Measurements from ENCODE around the gene PPFIA3.

PPFIA3 gene

GRCh38 chr19:49160450-49161189, 41.3 kb downstream of the PPFIA3 start:
- H3K9me3 ChIP-seq (ENCODE audit: low read length) = no peaks in the 10 kb centered on the region
- no peak overlapping the region for H3K9ac ChIP-seq (ENCODE audit: low read length)
- no peak for TF ChIP-seq EZH2 (IDR thresholded peaks at IDR 0.05; ENCODE audit: borderline replicate concordance, low read length)
- no peak for TF ChIP-seq CTCF (IDR thresholded peaks at IDR 0.05; ENCODE audit: low read length)
- no peaks in the 10 kb centered on the region for H4K20me1 ChIP-seq (ENCODE audit: insufficient read depth, low read length)
- no peaks in the 10 kb centered on the region for H3K36me3 ChIP-seq (ENCODE audit: insufficient read depth, low read length)
- H3K4me3 ChIP-seq (ENCODE audit: low read depth, low read length, poor library complexity, severe bottlenecking) = no peak overlapping the region
- no peaks in the 10 kb centered on the region for H3K9me2 ChIP-seq (ENCODE audit: low read depth, low read length)
- no peaks in the 10 kb centered on the region for H3F3A ChIP-seq (ENCODE audit: insufficient read depth, low read length)
- H3K27ac ChIP-seq (ENCODE audit: low read depth, low read length, poor library complexity, severe bottlenecking) = no peak overlapping the region
- H3K4me1 ChIP-seq (ENCODE audit: insufficient read depth, low read length, severe bottlenecking) = no peaks in the 10 kb centered on the region
- H2AFZ ChIP-seq (ENCODE audit: low read length) = no peak overlapping the region
- 0 out of 2 replicates have a peak, but pooled peaks cover 3% of the 10 kb centered on the region for H3K27me3 ChIP-seq (ENCODE audit: insufficient read depth, low read length)
- no peaks in the 10 kb centered on the region for H3K79me2 ChIP-seq (ENCODE audit: insufficient read depth, low read length)
- H3K4me2 ChIP-seq (ENCODE audit: low read length) = no peak overlapping the region

- Histone ChIP-seq H3K4me2 (ENCODE audit: low read length) (no peak overlapping the region), H3K9me2 (ENCODE audit: low read depth, low read length) (no peaks in the 10 kb centered on the region), H3K27me3 (ENCODE audit: insufficient read depth, low read length) (0 out of 2 replicates have a peak, but pooled peaks cover 3% of the 10 kb centered on the region), H3K9ac (ENCODE audit: low read length) (no peak overlapping the region), H3K79me2 (ENCODE audit: insufficient read depth, low read length) (no peaks in the 10 kb centered on the region), H3F3A (ENCODE audit: insufficient read depth, low read length) (no peaks in the 10 kb centered on the region), H3K4me1 (ENCODE audit: insufficient read depth, low read length, severe bottlenecking) (no peaks in the 10 kb centered on the region), H3K9me3 (ENCODE audit: low read length) (no peaks in the 10 kb centered on the region), H2AFZ (ENCODE audit: low read length) (no peak overlapping the region), H3K27ac (ENCODE audit: low read depth, low read length, poor library complexity, severe bottlenecking) (no peak overlapping the region), H3K4me3 (ENCODE audit: low read depth, low read length, poor library complexity, severe bottlenecking) (no peak overlapping the region), H4K20me1 (ENCODE audit: insufficient read depth, low read length) (no peaks in the 10 kb centered on the region), H3K36me3 (ENCODE audit: insufficient read depth, low read length) (no peaks in the 10 kb centered on the region)
- no peak for TF ChIP-seq CTCF (IDR thresholded peaks at IDR 0.05; ENCODE audit: low read length)
- TF ChIP-seq EZH2 (IDR thresholded peaks at IDR 0.05; ENCODE audit: borderline replicate concordance, low read length) = no peak
Observed at GRCh38 chr19:49161987-49162386, 42.6 kb downstream of the PPFIA3 start.

GRCh38 chr19:49165111-49165750, 45.9 kb downstream of the PPFIA3 start:
- TF ChIP-seq EZH2 (IDR thresholded peaks at IDR 0.05; ENCODE audit: borderline replicate concordance, low read length) (no peak), CTCF (IDR thresholded peaks at IDR 0.05; ENCODE audit: low read length) (no peak)
- Histone ChIP-seq H3K27me3 (ENCODE audit: insufficient read depth, low read length) (no peaks in the 10 kb centered on the region), H4K20me1 (ENCODE audit: insufficient read depth, low read length) (no peaks in the 10 kb centered on the region), H3K9ac (ENCODE audit: low read length) (no peak overlapping the region), H3K36me3 (ENCODE audit: insufficient read depth, low read length) (no peaks in the 10 kb centered on the region), H3K27ac (ENCODE audit: low read depth, low read length, poor library complexity, severe bottlenecking) (no peak overlapping the region), H3K9me2 (ENCODE audit: low read depth, low read length) (no peaks in the 10 kb centered on the region), H3K79me2 (ENCODE audit: insufficient read depth, low read length) (no peaks in the 10 kb centered on the region), H3K4me3 (ENCODE audit: low read depth, low read length, poor library complexity, severe bottlenecking) (no peak overlapping the region), H3K9me3 (ENCODE audit: low read length) (no peaks in the 10 kb centered on the region), H3F3A (ENCODE audit: insufficient read depth, low read length) (no peaks in the 10 kb centered on the region), H3K4me2 (ENCODE audit: low read length) (no peak overlapping the region), H2AFZ (ENCODE audit: low read length) (no peak overlapping the region), H3K4me1 (ENCODE audit: insufficient read depth, low read length, severe bottlenecking) (no peaks in the 10 kb centered on the region)
